HK-2 (cell line): Measurements from ENCODE around the gene RTN4R.

Experiments
- DNase-seq: peaks from one replicate; pipeline ENCODE4 v3.0.0-alpha.2; 2018; ENCODE audit not compliant: unreplicated experiment

The RTN4R gene

GRCh38 chr22:20216863-20217499, 51.1 kb downstream of the RTN4R start:
- no peak for DNase-seq

DNA sequence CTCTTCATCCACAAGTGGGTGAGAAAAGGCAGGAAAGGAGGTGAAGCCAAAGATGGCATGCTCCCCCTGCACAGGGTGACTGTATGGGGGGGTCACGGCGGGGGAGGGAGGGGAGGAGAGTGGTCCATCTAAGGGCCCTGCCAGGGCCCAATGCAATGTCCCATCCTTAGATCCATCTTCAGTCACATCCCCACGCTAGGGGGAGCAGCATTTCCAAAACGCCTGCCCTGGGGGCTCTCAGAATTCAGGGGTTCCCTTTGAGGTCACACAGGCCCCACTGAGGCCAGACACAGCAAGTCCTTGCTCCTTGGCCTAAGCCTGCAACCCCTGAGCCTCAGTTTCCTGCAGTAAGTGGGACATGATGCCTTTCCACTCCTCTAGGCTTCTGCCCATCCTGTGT, 52.4 kb downstream of the RTN4R start:
- DNase-seq, result no peak

- no peak for DNase-seq
Observed at GRCh38 chr22:20214853-20215252, 53.3 kb downstream of the RTN4R start.

- no peak for DNase-seq
Observed at GRCh38 chr22:20213833-20214708, 54.0 kb downstream of the RTN4R start.

DNA sequence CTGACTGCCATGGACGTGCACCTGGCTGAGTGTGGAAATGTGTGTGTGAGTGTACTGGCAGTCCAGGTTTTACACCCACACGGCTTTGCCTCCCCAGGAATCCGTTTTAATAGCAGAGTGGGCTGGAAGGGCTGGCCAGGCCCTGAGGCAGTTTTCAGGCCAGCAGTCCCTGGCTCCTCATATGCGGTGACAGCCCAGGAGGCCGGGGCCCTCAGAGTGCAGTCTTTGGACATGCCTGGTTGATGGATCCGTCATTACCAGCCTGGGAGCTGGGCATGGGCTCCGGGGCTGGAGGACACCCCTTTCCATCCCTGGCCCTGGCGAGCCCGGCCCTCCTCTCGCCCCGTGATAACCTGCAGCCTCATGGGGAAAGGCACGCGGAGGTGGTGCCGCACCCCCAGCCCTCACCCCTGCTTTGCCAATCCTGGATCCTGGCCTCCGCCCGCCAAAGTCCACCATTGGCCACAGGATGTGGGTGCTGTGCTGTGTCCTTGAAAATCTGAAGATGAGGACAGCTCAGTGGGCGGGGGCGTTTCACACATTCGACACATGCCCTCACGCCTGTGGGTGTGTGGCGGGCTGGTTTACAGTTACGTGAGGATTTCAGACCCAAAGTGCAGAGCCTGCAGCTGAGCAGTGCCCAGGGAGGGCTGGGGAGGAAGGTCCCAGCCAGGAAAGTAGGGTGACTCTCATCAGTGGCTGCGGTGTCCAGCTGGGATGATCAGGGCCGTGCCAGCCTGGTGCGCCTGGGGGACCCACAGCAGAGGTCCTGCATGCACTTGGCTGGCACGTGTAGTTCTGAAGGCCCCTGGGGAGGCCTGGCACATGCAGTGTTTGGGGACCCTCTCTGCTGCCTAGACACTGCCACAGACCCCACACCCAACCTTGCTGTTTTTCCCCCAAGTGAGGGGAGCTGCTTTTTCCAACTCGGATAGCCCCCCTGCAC, 55.1 kb downstream of the RTN4R start:
- no peak for DNase-seq

DNA sequence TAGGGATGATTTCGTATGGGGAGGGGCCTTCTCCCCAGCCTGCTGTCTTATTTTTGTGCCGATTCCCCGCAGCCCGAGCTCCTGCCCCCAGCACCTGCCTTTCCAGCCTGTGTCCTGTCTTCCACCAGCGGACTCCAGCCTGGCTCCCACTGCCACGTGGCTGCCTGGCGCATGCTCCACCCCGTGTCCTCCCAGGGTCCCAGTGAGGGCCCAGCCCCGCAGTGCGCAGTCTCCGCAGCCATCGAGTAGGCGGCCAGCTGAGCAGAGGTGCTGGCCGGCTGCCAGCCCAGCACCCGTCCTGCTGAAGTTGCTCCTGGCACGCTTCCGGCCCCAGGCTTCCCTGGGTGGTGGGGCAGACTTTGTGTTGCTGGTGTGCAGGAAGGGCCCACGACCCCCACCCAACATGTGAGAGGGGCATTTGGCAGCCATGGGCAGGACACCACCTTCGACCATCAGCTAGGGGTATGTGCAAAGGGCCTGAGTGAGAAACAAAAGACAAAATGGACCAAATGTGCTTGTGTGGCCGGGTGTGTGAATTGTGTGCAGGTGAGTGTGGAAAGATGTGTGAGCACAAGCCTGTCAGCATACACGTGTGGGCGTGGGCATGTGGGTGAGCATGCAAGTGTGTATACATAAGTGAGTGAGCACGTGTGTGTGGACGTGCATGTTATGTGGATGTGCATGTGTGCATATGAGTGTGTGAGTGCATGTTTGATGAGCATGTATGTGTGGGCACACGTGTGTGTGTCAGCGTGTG, 55.9 kb downstream of the RTN4R start:
- DNase-seq, result no peak

DNA sequence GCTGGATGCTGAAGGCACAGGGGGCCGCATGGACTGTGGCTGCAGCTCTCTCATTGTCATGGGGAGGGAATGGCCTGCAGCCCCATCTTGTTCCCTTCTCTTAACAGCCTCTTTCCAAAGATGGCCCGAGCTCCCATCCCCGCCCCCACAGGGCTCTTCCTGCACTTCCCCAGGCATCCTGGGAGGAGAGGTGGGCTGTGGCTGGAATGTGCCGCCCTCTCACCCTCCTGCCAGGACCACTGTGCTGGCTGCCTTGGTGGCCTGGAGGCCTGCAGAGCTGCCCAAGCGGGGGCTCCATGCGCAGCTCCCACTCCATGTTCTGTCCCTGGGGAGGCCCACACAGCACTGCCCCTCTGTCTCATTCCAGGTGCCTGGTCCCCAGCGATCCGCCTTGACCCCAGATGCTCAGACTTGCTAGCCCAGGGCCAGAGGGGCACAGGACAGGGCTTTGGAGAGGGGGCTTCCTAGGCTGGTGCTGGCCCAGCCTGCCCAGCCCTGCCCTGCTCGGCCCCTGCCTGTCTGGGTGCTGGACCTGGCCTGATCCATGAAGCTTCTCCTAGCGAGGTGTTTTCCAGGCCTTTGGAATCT, 56.6 kb downstream of the RTN4R start:
- DNase-seq, result no peak

- no peak for DNase-seq
Observed at GRCh38 chr22:20210473-20211059, 57.6 kb downstream of the RTN4R start.

GRCh38 chr22:20209761-20210250, 58.3 kb downstream of the RTN4R start:
- DNase-seq, result no peak

GRCh38 chr22:20208713-20209310, 59.3 kb downstream of the RTN4R start:
- no peak for DNase-seq

DNA sequence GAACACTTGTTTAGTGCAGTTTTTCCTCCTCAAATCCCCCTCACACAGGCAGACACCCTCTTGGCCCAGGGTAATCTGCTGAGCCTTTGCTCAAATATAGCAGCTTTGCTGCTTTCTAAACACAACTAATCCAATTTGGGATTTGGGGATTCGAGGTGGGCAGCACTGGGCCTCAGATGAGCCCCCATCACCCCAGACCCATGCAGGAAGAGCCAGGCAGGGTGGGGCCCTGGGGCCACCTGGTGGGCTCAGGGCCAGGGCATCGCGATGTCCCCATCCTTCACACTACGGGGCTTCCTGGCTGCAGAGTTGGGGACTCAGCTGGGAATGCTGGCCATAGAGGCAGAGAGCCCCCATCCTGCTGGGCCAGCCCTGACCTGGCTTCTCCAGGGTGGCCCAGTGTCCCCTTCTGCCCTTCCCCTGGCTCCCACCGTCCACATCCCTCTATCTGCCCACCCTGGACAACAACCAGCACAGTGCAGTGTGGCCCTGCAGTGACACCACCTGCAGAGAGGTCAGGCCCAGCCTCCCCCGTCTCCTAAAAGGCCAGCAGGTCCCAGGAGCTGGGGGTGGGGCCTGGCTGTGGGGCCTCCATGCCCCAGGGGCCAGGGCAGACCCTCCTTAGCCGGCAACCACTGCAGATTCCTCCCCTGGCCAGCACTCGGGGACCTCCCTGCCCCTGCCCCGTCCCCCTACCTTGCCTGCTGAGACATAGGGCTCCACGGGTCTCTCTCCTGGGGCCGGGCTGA, 60.7 kb downstream of the RTN4R start:
- no peak for DNase-seq

DNA sequence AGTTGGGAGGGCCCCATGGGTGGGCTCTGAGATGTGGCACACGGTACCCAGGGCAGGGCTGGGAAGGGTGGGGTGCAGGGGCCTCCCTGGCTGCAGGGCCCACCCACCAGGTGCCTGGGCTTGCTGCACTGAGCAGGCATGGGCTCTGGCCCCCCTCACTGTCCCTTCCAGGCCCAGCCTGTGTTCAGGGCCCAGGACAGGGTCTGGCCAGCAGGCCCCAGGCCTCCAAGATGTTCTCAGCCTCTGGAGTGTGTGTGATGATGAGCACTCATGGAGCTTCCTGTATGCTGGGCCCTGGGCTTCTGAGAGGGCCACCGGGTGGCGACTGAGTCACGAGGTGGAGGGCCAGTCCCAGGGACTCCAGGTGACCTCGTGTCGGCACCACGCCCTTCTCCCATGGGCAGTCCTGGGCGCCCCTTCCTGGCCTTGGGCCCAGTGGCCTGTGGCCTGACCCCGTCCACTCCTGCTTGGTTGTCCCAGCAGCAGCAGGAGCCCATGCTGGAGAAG, 61.4 kb downstream of the RTN4R start:
- peak; percentile 48 for DNase-seq

- peak; percentile 34 for DNase-seq
Observed at GRCh38 chr22:20205964-20206708, 62.0 kb downstream of the RTN4R start.

DNA sequence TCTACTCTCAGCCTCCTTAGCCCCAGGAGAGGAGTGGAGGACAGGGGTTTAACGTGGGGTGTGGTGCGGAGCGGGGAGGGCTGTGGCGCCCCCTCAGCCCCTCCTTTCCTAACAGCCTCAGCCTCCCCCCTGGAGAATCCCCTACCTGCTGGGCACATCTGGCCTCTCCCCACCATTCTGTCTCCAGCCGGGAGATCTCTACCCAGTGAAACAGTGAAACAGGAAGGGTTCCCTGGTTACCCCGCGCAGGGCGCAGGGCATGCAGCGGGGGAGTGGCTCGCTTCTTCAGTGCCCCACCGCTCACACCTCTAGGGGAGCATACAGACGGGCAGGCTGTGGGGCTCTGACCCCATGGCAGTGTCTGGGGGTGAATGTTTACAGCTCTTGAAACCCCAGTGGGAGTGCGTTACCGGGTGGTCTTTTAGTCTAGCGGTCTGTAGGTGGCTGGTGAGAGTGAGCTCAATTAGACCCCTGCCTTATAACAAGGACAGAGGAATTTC, 62.6 kb downstream of the RTN4R start:
- no peak for DNase-seq

DNA sequence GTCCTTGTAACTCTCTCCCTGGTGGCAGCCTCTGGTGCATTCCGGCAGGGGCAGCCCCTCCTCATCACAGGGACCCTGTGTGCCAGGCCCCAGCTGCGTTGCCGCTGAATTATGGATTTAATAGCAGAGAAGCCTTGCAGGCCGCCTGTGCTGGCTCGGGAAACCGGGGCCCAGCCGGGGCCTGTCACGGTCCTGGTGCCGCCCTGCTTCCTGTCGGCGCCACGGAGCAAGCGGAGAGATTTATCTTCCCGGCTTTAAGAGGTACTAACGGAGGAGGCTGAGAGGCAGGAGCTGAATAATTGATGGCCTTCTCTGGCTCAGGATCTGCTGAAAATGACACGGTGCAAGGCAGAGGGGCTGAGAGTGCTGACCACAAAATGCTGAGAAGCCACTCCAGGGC, 63.3 kb downstream of the RTN4R start:
- DNase-seq, result no peak

DNA sequence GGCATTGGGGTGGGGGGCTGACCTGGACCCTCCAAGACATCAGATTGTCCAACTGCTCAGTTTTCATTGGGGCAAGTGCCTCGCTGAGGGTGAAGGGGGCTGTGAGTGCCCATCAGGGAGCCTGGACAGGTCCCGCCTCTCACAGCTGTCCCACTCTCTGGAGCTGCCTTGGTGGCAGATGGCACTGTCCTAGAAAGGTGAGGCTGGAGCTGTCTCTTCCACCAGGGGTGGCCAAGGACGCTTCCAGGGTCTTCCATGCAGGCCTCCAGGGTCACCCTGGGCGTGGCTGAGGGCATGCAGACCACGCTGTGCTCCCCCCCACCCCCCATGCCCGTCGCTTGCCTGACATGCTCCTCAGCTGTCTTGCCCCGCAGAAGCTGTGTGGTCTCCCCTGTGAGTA, 63.8 kb downstream of the RTN4R start:
- DNase-seq, result no peak

DNA sequence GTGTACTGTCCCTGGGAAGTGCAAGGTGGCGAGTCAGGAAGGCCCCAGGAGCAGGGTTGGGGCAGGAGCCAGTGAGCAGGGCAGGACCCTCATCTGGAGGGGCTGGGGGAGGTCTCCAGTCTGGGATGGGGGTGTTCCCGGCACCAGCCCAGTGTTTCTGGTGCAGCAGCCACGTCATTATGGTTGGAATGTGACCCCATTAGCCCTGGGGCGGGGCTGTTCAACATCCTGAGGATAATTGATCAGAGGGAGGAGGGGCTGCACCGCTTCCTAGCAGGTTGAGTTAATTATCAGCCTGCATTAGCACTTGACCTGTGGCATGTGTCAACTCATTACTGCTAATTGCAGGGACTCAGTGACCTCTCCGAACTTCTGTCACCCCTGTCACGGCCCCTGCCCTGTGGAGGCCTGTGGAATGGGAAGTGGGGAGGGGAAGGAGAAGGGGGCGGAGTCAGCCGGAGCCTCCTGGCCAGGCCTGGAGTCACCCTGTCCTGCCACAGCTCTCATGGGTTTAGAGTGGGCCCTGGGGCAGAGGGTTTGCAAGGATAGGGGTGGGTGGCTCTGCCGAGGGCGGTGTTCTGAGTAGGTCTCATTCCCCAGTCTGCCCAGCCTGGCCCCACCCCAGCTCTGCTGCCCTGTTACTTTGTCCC, 64.4 kb downstream of the RTN4R start:
- peak; percentile 64 for DNase-seq

- DNase-seq, result no peak
Observed at GRCh38 chr22:20203142-20203551, 65.0 kb downstream of the RTN4R start.
